Hepatocyte (in vitro differentiated cells): ENCODE results near the gene CCDC93. TPM values are rescaled to one million over a fixed set of nuclear protein-coding genes. Genes with fewer than 3 reads are reported as not detected.

Source experiments
- DNase-seq: peaks from one replicate; pipeline ENCODE4 v3.0.0-alpha.2; 2016; ENCODE audit warnings: low spot score
- H2AFZ ChIP-seq: fragments of 200-600 bp; sonication (generic); 2 replicates; pipeline ENCODE4 v1.6.0; 2016; ENCODE audit warnings: antibody characterized with exemption, mild to moderate bottlenecking
- H3K27ac ChIP-seq: fragments of 200-600 bp; sonication (generic); 2 replicates; pipeline ENCODE4 v1.5.1; 2016; ENCODE audit warnings: mild to moderate bottlenecking
- H3K27me3 ChIP-seq: fragments of 200-600 bp; sonication (generic); 2 replicates; pipeline ENCODE4 v1.6.1; 2016
- H3K36me3 ChIP-seq: fragments of 200-600 bp; sonication (generic); replicated peaks from 2 replicates; pipeline ENCODE4 v1.5.1; 2016; ENCODE audit warnings: low read depth; ENCODE audit not compliant: insufficient read depth
- H3K4me1 ChIP-seq: fragments of 200-600 bp; sonication (generic); 2 replicates; pipeline ENCODE4 v1.5.1; 2016; ENCODE audit warnings: mild to moderate bottlenecking, moderate library complexity; ENCODE audit not compliant: insufficient read depth
- H3K4me2 ChIP-seq: fragments of 200-600 bp; sonication (generic); 2 replicates; pipeline ENCODE4 v1.6.0; 2016
- H3K4me3 ChIP-seq: fragments of 200-600 bp; sonication (generic); 2 replicates; pipeline ENCODE4 v1.5.1; 2016; ENCODE audit warnings: mild to moderate bottlenecking
- H3K79me2 ChIP-seq: fragments of 200-600 bp; sonication (generic); 2 replicates; pipeline ENCODE4 v1.6.0; 2017; ENCODE audit warnings: mild to moderate bottlenecking
- H3K9me2 ChIP-seq: fragments of 200-600 bp; sonication (generic); replicated peaks from 2 replicates; pipeline ENCODE4 v1.6.0; 2017; ENCODE audit warnings: mild to moderate bottlenecking; ENCODE audit not compliant: insufficient read depth
- H3K9me3 ChIP-seq: fragments of 200-600 bp; sonication (generic); 2 replicates; pipeline ENCODE4 v1.5.1; 2016; ENCODE audit warnings: low read depth, mild to moderate bottlenecking
- H4K20me1 ChIP-seq: fragments of 200-600 bp; sonication (generic); 2 replicates; pipeline ENCODE4 v1.6.0; 2016; ENCODE audit warnings: mild to moderate bottlenecking; ENCODE audit not compliant: insufficient read depth, poor library complexity, severe bottlenecking
- CTCF ChIP-seq: fragments of 200-600 bp; sonication (generic); IDR thresholded peaks from 2 replicates; pipeline ENCODE4 v1.5.1; 2016; ENCODE audit warnings: antibody characterized with exemption, mild to moderate bottlenecking; ENCODE audit not compliant: poor library complexity
- EZH2 ChIP-seq: fragments of 200-600 bp; sonication (generic); IDR thresholded peaks from 2 replicates; pipeline ENCODE4 v1.6.1; 2016; ENCODE audit warnings: antibody characterized with exemption, mild to moderate bottlenecking, borderline replicate concordance
- EZH2phosphoT487 ChIP-seq: fragments of 200-600 bp; sonication (generic); IDR thresholded peaks from one replicate; pipeline ENCODE4 v1.6.1; 2018; ENCODE audit warnings: antibody characterized with exemption, mild to moderate bottlenecking, low read depth, moderate library complexity; ENCODE audit not compliant: unreplicated experiment, severe bottlenecking
- WGBS: methylation state at CpG from one replicate; pipeline ENCODE4 v1.1.6; 2016; ENCODE audit warnings: low lambda C conversion rate; ENCODE audit errors: missing lambda C conversion rate; 5-methylcytosine and 5-hydroxymethylcytosine counted together
- polyA plus RNA-seq: library from polyadenylated mRNA; unstranded; fragments of >200 nt; fragmentation: Nextera tagmentation; extraction: Ambion mirVana; gene quantifications from 2 replicates; pipeline ENCODE4 v1.2.1, GENCODE V29; 2016
- total RNA-seq: library from RNA; depleted of rRNA; stranded (reverse); fragments of >200 nt; gene quantifications from 2 replicates; pipeline ENCODE4 v1.2.3, GENCODE V29; 2014

Gene CCDC93
- total and polyA plus RNA-seq, 2 experiments from 2014 or later: 13.2 to 37.4 TPM

- Histone ChIP-seq H3K4me1 (peaks cover 11% of the 10 kb centered on the region), H3K9me3 (no peaks in the 10 kb centered on the region), H2AFZ (no peak overlapping the region), H3K4me3 (no peak overlapping the region), H3K9me2 (no peaks in the 10 kb centered on the region), H3K27ac (peak overlapping the region; percentile 1), H3K79me2 (no peaks in the 10 kb centered on the region), H3K36me3 (no peaks in the 10 kb centered on the region), H3K4me2 (no peak overlapping the region), H4K20me1 (no peaks in the 10 kb centered on the region), H3K27me3 (no peaks in the 10 kb centered on the region)
- DNase-seq: peak; percentile 15
- WGBS: 98% methylated on average over 5 of the region's 5 CpGs
- no peak for TF ChIP-seq EZH2
- TF ChIP-seq CTCF: no peak
- no peak for TF ChIP-seq EZH2phosphoT487
Observed at GRCh38 chr2:117980783-117981676, 32.8 kb downstream of the CCDC93 start.

DNA sequence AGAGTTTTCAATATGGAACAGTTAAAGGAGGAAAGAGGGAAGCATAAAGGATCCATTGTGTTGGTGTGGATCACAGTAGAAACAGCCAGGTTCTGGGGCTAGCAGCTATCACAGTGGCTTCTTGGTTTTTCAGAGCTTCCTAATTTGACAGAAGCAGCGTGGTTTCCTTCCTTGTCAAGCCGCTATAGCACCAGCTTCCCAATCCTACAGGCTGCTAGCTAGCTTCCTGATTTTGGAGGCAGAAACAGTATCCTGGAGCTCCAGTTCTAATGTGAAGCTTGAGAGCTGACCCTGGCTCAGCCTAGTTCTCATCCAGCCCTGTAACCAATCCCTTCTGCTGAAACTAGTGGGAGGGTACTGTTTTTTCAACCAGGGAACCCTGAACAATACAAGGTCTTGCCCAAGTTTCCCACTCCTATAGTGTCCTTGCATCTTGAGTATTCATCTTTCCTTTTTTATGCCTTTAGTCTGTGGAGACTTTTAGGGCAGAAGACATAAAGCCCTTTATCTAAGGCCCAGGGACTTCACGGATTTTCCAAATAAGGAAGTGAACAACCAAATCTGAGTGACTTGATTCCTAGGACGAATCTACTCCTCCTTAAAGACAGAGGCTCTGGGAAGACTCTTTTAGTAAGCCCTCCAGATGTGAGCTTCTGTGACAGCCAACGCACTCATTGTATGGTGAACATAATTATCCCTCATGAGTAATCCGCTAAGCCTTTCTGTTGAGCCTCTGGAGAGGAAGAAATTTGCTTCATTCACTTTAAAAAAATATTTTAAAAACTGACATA, 33.8 kb downstream of the CCDC93 start:
- TF ChIP-seq EZH2 (no peak), CTCF (no peak), EZH2phosphoT487 (no peak)
- H4K20me1 ChIP-seq: no peaks in the 10 kb centered on the region
- 82% methylated on average over 6 of the region's 6 CpGs for WGBS
- DNase-seq: no peak
- H3K27ac ChIP-seq: peak overlapping the region; percentile 1
- no peaks in the 10 kb centered on the region for H3K79me2 ChIP-seq
- no peak overlapping the region for H3K4me2 ChIP-seq
- no peaks in the 10 kb centered on the region for H3K27me3 ChIP-seq
- H3K9me2 ChIP-seq: no peaks in the 10 kb centered on the region
- peaks cover 11% of the 10 kb centered on the region for H3K4me1 ChIP-seq
- H3K36me3 ChIP-seq: no peaks in the 10 kb centered on the region
- H3K4me3 ChIP-seq: no peak overlapping the region
- H2AFZ ChIP-seq: no peak overlapping the region
- H3K9me3 ChIP-seq: no peaks in the 10 kb centered on the region

GRCh38 chr2:117977696-117978095, 36.2 kb downstream of the CCDC93 start:
- Histone ChIP-seq H3K9me3 (no peaks in the 10 kb centered on the region), H3K4me1 (peaks cover 8% of the 10 kb centered on the region), H3K27ac (no peak overlapping the region), H4K20me1 (no peaks in the 10 kb centered on the region), H3K79me2 (no peaks in the 10 kb centered on the region), H3K36me3 (no peaks in the 10 kb centered on the region), H2AFZ (no peak overlapping the region), H3K4me3 (no peak overlapping the region), H3K27me3 (no peaks in the 10 kb centered on the region), H3K4me2 (no peak overlapping the region), H3K9me2 (no peaks in the 10 kb centered on the region)
- DNase-seq: no peak
- TF ChIP-seq EZH2 (no peak), CTCF (no peak), EZH2phosphoT487 (no peak)
- WGBS: 97% methylated on average over 3 of the region's 3 CpGs
